ENCODE results near the gene WWOX. TPM values are rescaled to one million over a fixed set of nuclear protein-coding genes. Genes with fewer than 3 reads are reported as not detected.

Gene WWOX
- total RNA-seq, 1 experiment from 2014 or later = 15.6 TPM

DNA sequence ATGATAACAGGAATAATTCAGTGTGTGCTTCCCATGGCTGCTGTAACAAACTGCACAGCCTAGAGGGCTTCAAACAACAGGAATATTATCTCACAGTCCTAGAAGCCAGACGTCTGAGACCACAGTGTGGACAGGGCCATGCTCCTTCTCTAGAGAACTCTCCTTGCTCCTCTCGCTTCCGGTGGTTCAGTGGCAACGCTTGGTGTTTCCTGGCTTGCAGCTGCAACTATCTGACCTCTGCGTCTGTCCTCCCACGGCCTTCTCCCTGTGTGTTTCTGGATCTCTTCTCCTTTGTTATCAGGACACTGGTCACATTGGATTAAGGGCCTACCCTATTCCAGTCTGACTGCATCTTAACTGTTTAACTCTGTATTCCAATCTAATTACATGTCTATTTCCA, 1086.7 kb downstream of the WWOX start:
- 0 out of 2 replicates have a peak, but pooled peaks cover 2% of the 10 kb centered on the region for H3K27me3 Mint-ChIP-seq (ENCODE audit: low read depth)
- Histone ChIP-seq H2BK5ac (ENCODE audit: insufficient read length, low read length) (no peak overlapping the region), H3K27ac (ENCODE audit: insufficient read length, low read depth, low read length) (no peak overlapping the region), H3K23me2 (ENCODE audit: insufficient read length, low read depth, low read length, poor library complexity, severe bottlenecking) (no peaks in the 10 kb centered on the region), H2BK120ac (ENCODE audit: low read depth, low read length, poor library complexity, severe bottlenecking) (no peak overlapping the region), H3K4me2 (ENCODE audit: insufficient read depth, insufficient read length, low read length) (no peak overlapping the region), H3K9me3 (ENCODE audit: control insufficient read depth, low read depth, low read length) (no peaks in the 10 kb centered on the region), H4K20me1 (ENCODE audit: control insufficient read depth, insufficient read depth, insufficient read length) (no peaks in the 10 kb centered on the region), H3K14ac (ENCODE audit: insufficient read depth, low read length) (no peak overlapping the region), H3T11ph (ENCODE audit: low read length) (no peak overlapping the region), H2BK20ac (ENCODE audit: low read depth, low read length, poor library complexity, severe bottlenecking) (no peak overlapping the region), H2AFZ (ENCODE audit: low read length) (no peak overlapping the region), H2AK5ac (ENCODE audit: insufficient read length, low read length) (no peak overlapping the region), H3K56ac (ENCODE audit: insufficient read length, low read depth, low read length) (no peak overlapping the region), H4K91ac (ENCODE audit: insufficient read length, low read depth, low read length) (no peak overlapping the region), H3K9ac (ENCODE audit: extremely low read depth, insufficient read length, low read length) (no peak overlapping the region), H3K79me2 (ENCODE audit: insufficient read depth, low read length) (no peaks in the 10 kb centered on the region), H2BK12ac (ENCODE audit: insufficient read length, low read depth, low read length) (no peak overlapping the region), H3K4me1 (ENCODE audit: insufficient read depth, low read length) (peaks cover 10% of the 10 kb centered on the region; the same call in 1 of the 2 replicates), H4K8ac (replicated peaks; ENCODE audit: insufficient read length, low read depth, low read length) (no peak overlapping the region), H3K23ac (ENCODE audit: insufficient read length, low read depth, low read length) (no peak overlapping the region), H3K4ac (ENCODE audit: low read depth, low read length) (no peak overlapping the region), H3K79me1 (ENCODE audit: insufficient read depth, low read depth, low read length, poor library complexity, severe bottlenecking) (no peaks in the 10 kb centered on the region), H2BK15ac (ENCODE audit: low read depth, low read length) (no peak overlapping the region), H4K5ac (ENCODE audit: insufficient read length, low read depth, low read length) (no peak overlapping the region), H3K27me3 (ENCODE audit: insufficient read depth, low read length) (no peaks in the 10 kb centered on the region), H3K18ac (ENCODE audit: insufficient read length, low read depth, low read length) (peak overlapping the region; percentile 11)
- H3K36me3 Mint-ChIP-seq (ENCODE audit: insufficient read depth in 1 of 3, low read depth in 3 of 3) = no peaks in the 10 kb centered on the region
- no CpG with 5 or more reads among the region's 6 CpGs for WGBS (ENCODE audit: extremely low coverage, insufficient read length, low lambda C conversion rate)
- no peak overlapping the region for H3K27ac Mint-ChIP-seq
- no peak for DNase-seq
- H3K4me3 Mint-ChIP-seq = no peak overlapping the region
- H3K9me3 Mint-ChIP-seq = no peaks in the 10 kb centered on the region; a peak in 1 of 5 replicates
- H3K4me1 Mint-ChIP-seq = peaks cover 15 to 19% of the 10 kb centered on the region in 2 experiments
- TF ChIP-seq CTCF (conservative IDR thresholded peaks at IDR 0.05) = no peak
